ENCODE data around the gene RNGTT. TPM values are rescaled to one million over a fixed set of nuclear protein-coding genes. Genes with fewer than 3 reads are reported as not detected.
"Not testable (repeated sequence)": the region's sequence is repeated elsewhere in the genome, so short reads cannot be mapped to it uniquely, and the experiment has no call there.

Gene RNGTT
- total and polyA plus RNA-seq, 8 donors, result 1.8 to 31.6 (median 5.8) TPM

- no peak for DNase-seq
- Histone ChIP-seq H3K36me3 (peaks cover 0 to 6% (median 0%) of the 10 kb centered on the region in 4 donors), H3K27me3 (no peaks in the 10 kb centered on the region), H3K9me3 (peaks cover 0 to 27% (median 12%) of the 10 kb centered on the region in 4 donors), H3K27ac (no peak overlapping the region), H3K4me1 (no peaks in the 10 kb centered on the region), H3K4me3 (no peak overlapping the region)
- WGBS, 5 donors, result 87 to 100% (median 100%) methylated on average over 1 of the region's 1 CpG
- intact Hi-C loops (cut with DNase I; ENCODE audit: low total_unique reads), result no loop called here
- TF ChIP-seq POLR2A (IDR thresholded peaks at IDR 0.05) (no peak), EP300 (IDR thresholded peaks at IDR 0.05) (no peak), CTCF (IDR thresholded peaks at IDR 0.05) (no peak), POLR2AphosphoS5 (IDR thresholded peaks at IDR 0.05) (no peak)
These were observed 11.2 kb downstream of the RNGTT start for GRCh38 chr6:88952065-88952704.

- TF ChIP-seq POLR2AphosphoS5 (IDR thresholded peaks at IDR 0.05) (no peak), EP300 (IDR thresholded peaks at IDR 0.05) (no peak), POLR2A (IDR thresholded peaks at IDR 0.05) (no peak), CTCF (IDR thresholded peaks at IDR 0.05) (no peak)
- 87 to 93% (median 88%) methylated on average over 7 of the region's 7 CpGs for WGBS, 5 donors
- H3K27me3 ChIP-seq, result no peaks in the 10 kb centered on the region
These were observed 17.9 kb downstream of the RNGTT start for GRCh38 chr6:88945415-88946008.

GRCh38 chr6:88933521-88933920 lies 29.9 kb downstream of the RNGTT start:
- Histone ChIP-seq H3K36me3 (peaks cover 0 to 73% (median 56%) of the 10 kb centered on the region in 4 donors), H3K9me3 (peaks cover 0 to 28% (median 13%) of the 10 kb centered on the region in 4 donors), H3K4me1 (no peaks in the 10 kb centered on the region), H3K4me3 (no peak overlapping the region), H3K27me3 (no peaks in the 10 kb centered on the region), H3K27ac (no peak overlapping the region)
- 95 to 100% (median 98%) methylated on average over 2 of the region's 2 CpGs for WGBS, 5 donors
- DNase-seq, result no peak
- intact Hi-C loops (cut with DNase I; ENCODE audit: low total_unique reads), result no loop called here
- TF ChIP-seq POLR2A (IDR thresholded peaks at IDR 0.05), result no peak
- TF ChIP-seq POLR2AphosphoS5 (IDR thresholded peaks at IDR 0.05), result no peak
- TF ChIP-seq EP300 (IDR thresholded peaks at IDR 0.05), result no peak
- no peak for TF ChIP-seq CTCF (IDR thresholded peaks at IDR 0.05)

More at GRCh38 chr6:88945415-88946008, 17.9 kb downstream of the RNGTT start:
- DNase-seq, result no peak
- H3K36me3 ChIP-seq, result peaks cover 0 to under 1% (median under 1%) of the 10 kb centered on the region in 4 donors
- intact Hi-C loops (cut with DNase I; ENCODE audit: low total_unique reads), result no loop called here
- H3K4me3 ChIP-seq, result no peak overlapping the region
- H3K4me1 ChIP-seq, result peaks cover 0 to 5% (median 0%) of the 10 kb centered on the region in 4 donors
- H3K27ac ChIP-seq, result no peak overlapping the region
- H3K9me3 ChIP-seq, result no peaks in the 10 kb centered on the region

- H3K4me1 ChIP-seq; DNase-seq; H3K27me3 ChIP-seq; H3K27ac ChIP-seq; H3K4me3 ChIP-seq; intact Hi-C loops (cut with DNase I; ENCODE audit: low total_unique reads): not testable (repeated sequence)
- Histone ChIP-seq H3K9me3 (peaks cover 0 to 28% (median 13%) of the 10 kb centered on the region in 4 donors), H3K36me3 (peaks cover 0 to 74% (median 57%) of the 10 kb centered on the region in 4 donors)
- 92 to 98% (median 94%) methylated on average over 5 of the region's 5 CpGs for WGBS, 5 donors
These were observed 31.4 kb downstream of the RNGTT start for GRCh38 chr6:88932019-88932418.
